ENCODE measurements around the gene STON2.

GRCh38 chr14:81386290-81386745 is 13.8 kb downstream of the STON2 start:
- no peak for TF ChIP-seq POLR2A (IDR thresholded peaks at IDR 0.05; ENCODE audit: low read length)
- no peak for TF ChIP-seq GATA1 (IDR thresholded peaks at IDR 0.05; ENCODE audit: low read depth, low read length)
